ENCODE measurements around the gene PAX3.

The PAX3 gene

GRCh38 chr2:222298311-222299150, at the start of gene PAX3:
PAX3 (minus strand) TSS chr2:222298998; CDS start chr2:222298615, 383 bp downstream.
- DNase-seq: no peak

- DNase-seq: no peak
These were observed 42.5 kb upstream of the PAX3 start for GRCh38 chr2:222341331-222341730.

- DNase-seq: no peak
These were observed 39.6 kb upstream of the PAX3 start for GRCh38 chr2:222338374-222338773.

- no peak for DNase-seq
These were observed 38.1 kb upstream of the PAX3 start for GRCh38 chr2:222336931-222337330.

- no peak for DNase-seq
These were observed 37.6 kb upstream of the PAX3 start for GRCh38 chr2:222336442-222336841.

- DNase-seq: no peak
These were observed 36.1 kb upstream of the PAX3 start for GRCh38 chr2:222334914-222335313.

GRCh38 chr2:222333397-222333796, 34.6 kb upstream of the PAX3 start:
- no peak for DNase-seq

GRCh38 chr2:222332116-222332515, 33.3 kb upstream of the PAX3 start:
- no peak for DNase-seq

- no peak for DNase-seq
These were observed 32.1 kb upstream of the PAX3 start for GRCh38 chr2:222330910-222331309.

GRCh38 chr2:222322236-222322635, 23.4 kb upstream of the PAX3 start:
- DNase-seq: no peak

GRCh38 chr2:222320436-222321395, 21.9 kb upstream of the PAX3 start:
- peak in 32 of 58 donors; percentile 12 to 67 (median 35) for DNase-seq

- DNase-seq: peak in 10 of 58 donors; percentile 9 to 73 (median 46)
These were observed 21.0 kb upstream of the PAX3 start for GRCh38 chr2:222319586-222320435.

- peak in 11 of 58 donors; percentile 7 to 23 (median 12) for DNase-seq
These were observed 20.2 kb upstream of the PAX3 start for GRCh38 chr2:222318712-222319585.

- DNase-seq: peak in 20 of 58 donors; percentile 7 to 61 (median 28)
These were observed 19.4 kb upstream of the PAX3 start for GRCh38 chr2:222318026-222318711.

- no peak for DNase-seq
These were observed 16.8 kb upstream of the PAX3 start for GRCh38 chr2:222315443-222316121.

GRCh38 chr2:222313816-222314215, 15.0 kb upstream of the PAX3 start:
- no peak for DNase-seq

- no peak for DNase-seq
These were observed 13.4 kb upstream of the PAX3 start for GRCh38 chr2:222311978-222312738.
